H1 (cell line): ENCODE results near the gene YAP1. TPM values are rescaled to one million over a fixed set of nuclear protein-coding genes. Genes with fewer than 3 reads are reported as not detected.

Experiments used
- CTCF ChIA-PET: fragments of 300-600 bp; sonication (Branson Sonifier 250); formaldehyde crosslinking; loops from one replicate; lab custom pipeline; 2021; ENCODE audit not compliant: partially characterized antibody; lab: Charles Lee
- POLR2A ChIA-PET: fragments of 300-600 bp; sonication (Branson Sonifier 250); formaldehyde crosslinking; loops from one replicate; lab custom pipeline; 2021; ENCODE audit warnings: inconsistent platforms; ENCODE audit not compliant: partially characterized antibody; lab: Charles Lee
- DNase-seq, 2 experiments: peaks; one replicate each; pipeline versions ENCODE4 v3.0.0 to v3.0.0-alpha.2; 2010 to 2022; ENCODE audit warnings: low spot score in 2 of 2, low read depth in 1 of 2, mixed read lengths in 1 of 2
- FAIRE-seq: peaks from 2 replicates; lab custom pipeline; 2011; peaks lifted over from hg19 to GRCh38; lab: Jason Lieb, UNC
- H2AFZ ChIP-seq: 2 replicates; pipeline ENCODE4 v1.8.1; 2012; ENCODE audit warnings: low read length, inconsistent platforms
- H2AK5ac ChIP-seq: 2 replicates; pipeline ENCODE4 v1.6.1; 2013; ENCODE audit warnings: low read depth, low read length
- H2BK120ac ChIP-seq: replicated peaks from 2 replicates; pipeline ENCODE3; 2013; ENCODE audit warnings: low read depth, low read length, inconsistent platforms
- H2BK12ac ChIP-seq: 2 replicates; pipeline ENCODE4 v1.6.1; 2013; ENCODE audit warnings: low read depth, low read length
- H2BK15ac ChIP-seq: 2 replicates; pipeline ENCODE4 v1.6.1; 2013; ENCODE audit warnings: low read length
- H2BK20ac ChIP-seq: 2 replicates; pipeline ENCODE4 v1.6.1; 2013; ENCODE audit warnings: low read length
- H2BK5ac ChIP-seq: 2 replicates; pipeline ENCODE4 v1.6.1; 2013; ENCODE audit warnings: low read depth, low read length
- H3K14ac ChIP-seq: 2 replicates; pipeline ENCODE4 v1.6.1; 2013; ENCODE audit warnings: inconsistent platforms; ENCODE audit not compliant: insufficient read length
- H3K18ac ChIP-seq: 2 replicates; pipeline ENCODE4 v1.6.1; 2013; ENCODE audit warnings: low read length; ENCODE audit errors: extremely low read depth
- H3K23ac ChIP-seq: 2 replicates; pipeline ENCODE4 v1.6.1; 2013; ENCODE audit warnings: inconsistent platforms; ENCODE audit not compliant: insufficient read length
- H3K23me2 ChIP-seq: 2 replicates; pipeline ENCODE4 v1.6.1; 2013; ENCODE audit warnings: low read depth, low read length
- H3K27ac ChIP-seq: 2 replicates; pipeline ENCODE4 v1.6.1; 2011; ENCODE audit warnings: low read depth, low read length, inconsistent platforms
- H3K27me3 ChIP-seq, 4 experiments: replicated peaks in 1 of 4; 1 replicate in 1 of 4; 2 replicates in 3 of 4; pipeline versions ENCODE4 v1.6.1 to v1.8.1; 2011 to 2013; ENCODE audit warnings: low read length in 3 of 4, mild to moderate bottlenecking in 3 of 4, inconsistent platforms in 2 of 4, mixed read lengths in 2 of 4, moderate library complexity in 1 of 4; ENCODE audit not compliant: control insufficient read depth in 3 of 4, insufficient read depth in 3 of 4; ENCODE audit errors: extremely low read depth in 1 of 4
- H3K36me3 ChIP-seq, 4 experiments: 2 replicates each; pipeline versions ENCODE4 v1.6.1 to v1.8.1; 2011 to 2013; ENCODE audit warnings: mild to moderate bottlenecking in 4 of 4, low read length in 3 of 4, moderate library complexity in 2 of 4, control low read depth in 1 of 4, inconsistent platforms in 1 of 4; ENCODE audit not compliant: insufficient read depth in 4 of 4, control insufficient read depth in 2 of 4
- H3K4ac ChIP-seq: replicated peaks from 2 replicates; pipeline ENCODE3; 2013; ENCODE audit warnings: low read length, low read depth, mixed read lengths, inconsistent platforms; ENCODE audit not compliant: insufficient read length
- H3K4me1 ChIP-seq, 4 experiments: replicated peaks in 1 of 4; 1 replicate in 1 of 4; 2 replicates in 3 of 4; pipeline versions ENCODE4 v1.6.1 to v1.8.1; 2011 to 2013; ENCODE audit warnings: low read length in 3 of 4, inconsistent platforms in 2 of 4, mixed read lengths in 1 of 4; ENCODE audit not compliant: insufficient read depth in 4 of 4, control insufficient read depth in 3 of 4
- H3K4me2 ChIP-seq, 2 experiments: 2 replicates each; pipeline versions ENCODE4 v1.6.1 to v1.8.1; 2011 to 2013; ENCODE audit warnings: low read depth in 2 of 2, low read length in 2 of 2, control low read depth in 1 of 2, inconsistent platforms in 1 of 2, mild to moderate bottlenecking in 1 of 2; ENCODE audit not compliant: insufficient read depth in 1 of 2
- H3K4me3 ChIP-seq, 4 experiments: fragments of 200-600, 300-600 bp in 1 of 4; sonication (generic), shearing (Covaris generic), sonication (Bioruptor Twin) in 1 of 4; 2 replicates each; pipeline versions ENCODE4 v1.5.1 to v1.8.1; 2011 to 2016; ENCODE audit warnings: low read length in 4 of 4, low read depth in 3 of 4, control low read depth in 2 of 4, inconsistent platforms in 2 of 4, mild to moderate bottlenecking in 2 of 4, mixed read lengths in 1 of 4, moderate library complexity in 1 of 4; ENCODE audit not compliant: insufficient read depth in 2 of 4; ENCODE audit errors: extremely low read depth in 1 of 4
- H3K56ac ChIP-seq: replicated peaks from 2 replicates; pipeline ENCODE3; 2013; ENCODE audit warnings: low read depth, mild to moderate bottlenecking, mixed read lengths, low read length, inconsistent platforms; ENCODE audit not compliant: insufficient read length
- H3K79me1 ChIP-seq: 2 replicates; pipeline ENCODE4 v1.6.1; 2013; ENCODE audit warnings: low read depth, low read length, control low read depth
- H3K79me2 ChIP-seq, 2 experiments: 2 replicates each; pipeline versions ENCODE4 v1.6.1 to v1.8.1; 2012 to 2013; ENCODE audit warnings: low read length in 2 of 2, mild to moderate bottlenecking in 2 of 2, inconsistent platforms in 1 of 2; ENCODE audit not compliant: insufficient read depth in 2 of 2, control insufficient read depth in 1 of 2
- H3K9ac ChIP-seq, 4 experiments: replicated peaks in 1 of 4; 1 replicate in 1 of 4; 2 replicates in 3 of 4; pipeline versions ENCODE4 v1.6.1 to v1.8.1; 2011 to 2013; ENCODE audit warnings: low read depth in 3 of 4, low read length in 3 of 4, control low read depth in 2 of 4, mild to moderate bottlenecking in 2 of 4, moderate library complexity in 2 of 4, inconsistent platforms in 1 of 4; ENCODE audit errors: extremely low read depth in 1 of 4
- H3K9me3 ChIP-seq, 2 experiments: 2 replicates each; pipeline versions ENCODE4 v1.6.1 to v1.8.1; 2012 to 2013; ENCODE audit warnings: mild to moderate bottlenecking in 2 of 2, moderate library complexity in 2 of 2, control low read depth in 1 of 2, inconsistent platforms in 1 of 2, low read depth in 1 of 2, low read length in 1 of 2, mixed read lengths in 1 of 2; ENCODE audit not compliant: insufficient read depth in 2 of 2
- H4K20me1 ChIP-seq, 2 experiments: replicated peaks in 1 of 2; 2 replicates each; pipeline versions ENCODE3 to v1.8.1; 2011 to 2013; ENCODE audit warnings: inconsistent platforms in 2 of 2, low read length in 2 of 2, mild to moderate bottlenecking in 1 of 2; ENCODE audit not compliant: insufficient read depth in 2 of 2, control insufficient read depth in 1 of 2
- H4K5ac ChIP-seq: 2 replicates; pipeline ENCODE4 v1.6.1; 2013; ENCODE audit warnings: low read length, low read depth, mixed read lengths, inconsistent platforms; ENCODE audit not compliant: insufficient read length
- H4K8ac ChIP-seq: 2 replicates; pipeline ENCODE4 v1.8.0; 2013; ENCODE audit warnings: mild to moderate bottlenecking, moderate library complexity, low read length, inconsistent platforms; ENCODE audit not compliant: insufficient read depth; ENCODE audit errors: extremely low read depth
- H4K91ac ChIP-seq: replicated peaks from 2 replicates; pipeline ENCODE3; 2013; ENCODE audit warnings: low read length, mixed read lengths, inconsistent platforms; ENCODE audit not compliant: insufficient read length
- BACH1 ChIP-seq: IDR thresholded peaks from 2 replicates; pipeline ENCODE4 v1.6.1; 2012; ENCODE audit warnings: low read length, improper control_type of control experiment
- CBX5 ChIP-seq: fragments of 300-800, 300-1000 bp; sonication (generic); IDR thresholded peaks from 2 replicates; pipeline ENCODE4 v1.7.1; 2016; ENCODE audit warnings: antibody characterized with exemption, low read length, low read depth
- CHD2 ChIP-seq: IDR thresholded peaks from 2 replicates; pipeline ENCODE4 v1.6.1; 2012; ENCODE audit warnings: low read length, improper control_type of control experiment
- E2F6 ChIP-seq: IDR thresholded peaks from 2 replicates; pipeline ENCODE4 v1.6.1; 2012; ENCODE audit warnings: inconsistent platforms
- GTF2F1 ChIP-seq: IDR thresholded peaks from 2 replicates; pipeline ENCODE4 v1.6.1; 2012; ENCODE audit warnings: low read depth, low read length, improper control_type of control experiment, borderline replicate concordance
- KDM4A ChIP-seq: IDR thresholded peaks from one replicate; pipeline ENCODE4 v1.7.1; 2012; ENCODE audit warnings: low read depth, mild to moderate bottlenecking, moderate library complexity, low read length, inconsistent platforms; ENCODE audit not compliant: severe bottlenecking
- NRF1 ChIP-seq: IDR thresholded peaks from 2 replicates; pipeline ENCODE4 v1.6.1; 2011; ENCODE audit warnings: mild to moderate bottlenecking, low read depth, low read length, improper control_type of control experiment
- RXRA ChIP-seq: IDR thresholded peaks from 2 replicates; pipeline ENCODE4 v1.6.1; 2011; ENCODE audit warnings: low read depth, mild to moderate bottlenecking, low read length, moderate library complexity; ENCODE audit not compliant: insufficient read depth
- SP1 ChIP-seq: IDR thresholded peaks from 2 replicates; pipeline ENCODE4 v1.6.1; 2011; ENCODE audit warnings: low read depth, low read length
- SRF ChIP-seq: IDR thresholded peaks from 2 replicates; pipeline ENCODE4 v1.6.1; 2011; ENCODE audit warnings: mild to moderate bottlenecking, low read depth, low read length, moderate library complexity
- YY1 ChIP-seq: IDR thresholded peaks from 2 replicates; pipeline ENCODE4 v1.6.1; 2011; ENCODE audit warnings: low read depth, mild to moderate bottlenecking, low read length
- WGBS, 2 experiments: shearing (Covaris generic) in 1 of 2; methylation state at CpG; one replicate each; pipeline versions ENCODE4 v1.1.6 to v1.1.7; 2013 to 2015; ENCODE audit warnings: low lambda C conversion rate in 2 of 2, mixed read lengths in 2 of 2, inconsistent platforms in 1 of 2, low coverage in 1 of 2, missing lambda C conversion rate in 1 of 2; ENCODE audit not compliant: insufficient replicate concordance in 2 of 2, insufficient coverage in 1 of 2, insufficient read length in 1 of 2; ENCODE audit errors: extremely low coverage in 1 of 2, missing lambda C conversion rate in 1 of 2; 5-methylcytosine and 5-hydroxymethylcytosine counted together
- polyA plus RNA-seq, 7 experiments: library from polyadenylated mRNA; depleted of rRNA in 3 of 7; stranded (reverse) in 5 of 7; unstranded in 2 of 7; fragments of >200 nt in 5 of 7; fragments of 200-250 nt in 2 of 7; gene quantifications; 1 replicate in 5 of 7; 2 replicates in 1 of 7; 4 replicates in 1 of 7; pipeline versions ENCODE4 v1.2.1 to v1.2.3, GENCODE V29; 2011 to 2013; ENCODE audit warnings: missing spikeins in 2 of 7, mixed read lengths in 2 of 7
- total RNA-seq: library from RNA; stranded (reverse); fragmentation: NEBNext Ultra II Directional; extraction: Animal tissue kit (Norgen Biotek cat#: 25700); gene quantifications from 2 replicates; pipeline ENCODE4 v1.2.1, GENCODE V29; 2021

YAP1 gene
- total and polyA plus RNA-seq, 2 of the 8 experiments (the other 6 are each of a cell fraction or from before 2014, with no cell fraction given), result 62.0 to 108 TPM

- Histone ChIP-seq H3K9me3 (peaks cover 0 to 2% of the 10 kb centered on the region in 2 experiments; a peak in 1 of 4 replicates), H3K27ac (no peak overlapping the region), H3K4me1 (no peaks in the 10 kb centered on the region; a peak in 1 of 7 replicates), H3K9ac (no peak overlapping the region), H4K5ac (no peak overlapping the region), H3K23ac (no peak overlapping the region), H3K27me3 (no peaks in the 10 kb centered on the region), H4K91ac (no peak overlapping the region), H3K36me3 (no peaks in the 10 kb centered on the region), H3K4me3 (no peak overlapping the region), H4K20me1 (no peaks in the 10 kb centered on the region), H2BK5ac (no peak overlapping the region), H4K8ac (no peak overlapping the region), H2BK20ac (no peak overlapping the region), H2AK5ac (no peak overlapping the region), H3K4me2 (no peak overlapping the region), H3K56ac (no peak overlapping the region), H3K23me2 (no peaks in the 10 kb centered on the region), H3K14ac (no peak overlapping the region), H3K79me2 (no peaks in the 10 kb centered on the region), H3K18ac (no peak overlapping the region), H2BK12ac (no peak overlapping the region), H2BK120ac (no peak overlapping the region), H2BK15ac (no peak overlapping the region), H3K4ac (no peak overlapping the region), H2AFZ (no peak overlapping the region), H3K79me1 (no peaks in the 10 kb centered on the region)
- FAIRE-seq (no peak), DNase-seq (no peak)
- POLR2A ChIA-PET, result no interaction called here
- TF ChIP-seq YY1 (no peak), SRF (no peak), BACH1 (no peak), GTF2F1 (no peak), NRF1 (no peak), RXRA (no peak), KDM4A (no peak), SP1 (no peak), CHD2 (no peak), CBX5 (no peak), E2F6 (no peak)
- CTCF ChIA-PET, result interaction anchor here (1.1 to 1.5 kb wide), 3 partner anchors 9 to 37 kb away, joined by 3 read pairs; no protein-coding TSS in a partner anchor
- 90% methylated on average over 2 of the region's 2 CpGs; no CpG with 5 or more reads in 1 of the 2 experiments for WGBS, 2 experiments
Measured at GRCh38 chr11:102251423-102251822, 141.2 kb downstream of the YAP1 start.
